A673 (cell line): ENCODE data around the gene UCN.

Experiments used
- CTCF ChIP-seq: fragments of 300-800, 200-600 bp; sonication (generic); conservative IDR thresholded peaks from 2 replicates; pipeline ENCODE4 v1.5.1; 2017; ENCODE audit warnings: low read depth, mild to moderate bottlenecking, antibody characterized with exemption, low read length, moderate library complexity, mixed read lengths
- EZH2 ChIP-seq: fragments of 200-600 bp; sonication (generic); IDR thresholded peaks from 2 replicates; pipeline ENCODE4 v1.6.1; 2017; ENCODE audit warnings: borderline replicate concordance, low read depth, mild to moderate bottlenecking, mixed read lengths, antibody characterized with exemption, low read length; ENCODE audit not compliant: poor library complexity, severe bottlenecking

- no peak for TF ChIP-seq CTCF
- TF ChIP-seq EZH2, result no peak
Observed at GRCh38 chr2:27261241-27261925, 46.9 kb downstream of the UCN start.
